HUES64 (cell line): ENCODE measurements around the gene PSMD6.

Source experiments
- H3K27ac ChIP-seq: 2 replicates; pipeline ENCODE4 v1.7.0; 2013; ENCODE audit warnings: low read depth, low read length, inconsistent platforms
- H3K27me3 ChIP-seq: 2 replicates; pipeline ENCODE4 v1.6.1; 2013; ENCODE audit warnings: mild to moderate bottlenecking, low read length; ENCODE audit not compliant: insufficient read depth
- H3K36me3 ChIP-seq: 2 replicates; pipeline ENCODE4 v1.6.1; 2013; ENCODE audit warnings: mild to moderate bottlenecking, low read length; ENCODE audit not compliant: insufficient read depth
- H3K4me1 ChIP-seq: 2 replicates; pipeline ENCODE4 v1.6.1; 2013; ENCODE audit warnings: mild to moderate bottlenecking, low read length, moderate library complexity; ENCODE audit not compliant: insufficient read depth
- H3K4me3 ChIP-seq: 2 replicates; pipeline ENCODE4 v1.5.1; 2013; ENCODE audit warnings: mild to moderate bottlenecking, low read length, moderate library complexity
- H3K9ac ChIP-seq: 2 replicates; pipeline ENCODE4 v1.6.1; 2013; ENCODE audit warnings: mild to moderate bottlenecking, low read depth, low read length
- H3K9me3 ChIP-seq: 2 replicates; pipeline ENCODE4 v1.6.1; 2013; ENCODE audit warnings: low read depth, low read length; ENCODE audit not compliant: insufficient read depth
- WGBS: fragments of 150-250, 120-280 bp; methylation state at CpG from one replicate; pipeline ENCODE4 v1.1.7; 2013; ENCODE audit warnings: missing lambda C conversion rate; 5-methylcytosine and 5-hydroxymethylcytosine counted together

The PSMD6 gene

DNA sequence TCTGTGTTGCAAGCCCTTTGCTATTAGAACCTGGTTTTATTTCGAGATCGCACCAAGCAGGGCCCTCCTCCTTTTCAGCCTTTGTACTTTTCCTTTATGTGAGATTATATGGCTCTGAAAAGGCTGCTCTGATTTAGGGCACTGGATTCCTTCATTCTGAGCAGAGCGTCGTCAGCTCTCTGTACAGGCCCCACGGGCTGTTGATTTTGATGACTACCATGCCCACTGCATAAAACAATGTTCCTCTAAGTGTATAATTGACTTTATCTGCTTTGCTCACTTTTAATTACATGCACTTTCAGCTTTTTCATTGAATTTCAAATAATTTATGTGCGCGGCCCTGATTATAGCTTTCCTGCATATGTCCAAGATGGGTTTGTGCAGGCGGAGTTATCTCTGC is 4.4 kb upstream of the PSMD6 start:
- 96% methylated on average over 8 of the region's 8 CpGs for WGBS
- Histone ChIP-seq H3K4me3 (no peak overlapping the region), H3K27ac (no peak overlapping the region), H3K9me3 (no peaks in the 10 kb centered on the region), H3K36me3 (no peaks in the 10 kb centered on the region), H3K27me3 (no peaks in the 10 kb centered on the region), H3K9ac (no peak overlapping the region), H3K4me1 (peaks cover 16% of the 10 kb centered on the region)

DNA sequence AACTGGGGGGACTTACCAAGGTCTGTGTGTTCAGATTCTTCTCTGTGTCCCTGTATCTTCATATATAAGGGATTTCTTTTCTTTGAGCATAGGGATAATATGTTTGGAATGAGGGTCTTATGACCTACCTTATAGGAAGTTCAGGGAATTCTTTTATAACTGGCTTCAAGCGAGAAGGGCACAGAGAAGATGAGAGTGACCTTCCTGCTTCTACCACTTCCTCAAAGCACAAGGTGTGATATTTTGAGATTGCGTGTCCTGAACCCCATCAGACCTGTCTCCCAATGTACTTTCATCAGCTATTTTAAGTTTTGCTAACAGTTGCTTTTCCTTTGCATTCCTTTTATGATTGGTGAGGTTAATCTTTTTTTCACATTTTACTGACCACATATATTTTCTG is 3.1 kb upstream of the PSMD6 start:
- peaks cover 16% of the 10 kb centered on the region for H3K4me1 ChIP-seq
- WGBS, result 94% methylated on average over 2 of the region's 2 CpGs
- H3K36me3 ChIP-seq, result peaks cover 7% of the 10 kb centered on the region
- H3K4me3 ChIP-seq, result no peak overlapping the region
- no peak overlapping the region for H3K27ac ChIP-seq
- no peaks in the 10 kb centered on the region for H3K9me3 ChIP-seq
- H3K27me3 ChIP-seq, result no peaks in the 10 kb centered on the region
- no peak overlapping the region for H3K9ac ChIP-seq

DNA sequence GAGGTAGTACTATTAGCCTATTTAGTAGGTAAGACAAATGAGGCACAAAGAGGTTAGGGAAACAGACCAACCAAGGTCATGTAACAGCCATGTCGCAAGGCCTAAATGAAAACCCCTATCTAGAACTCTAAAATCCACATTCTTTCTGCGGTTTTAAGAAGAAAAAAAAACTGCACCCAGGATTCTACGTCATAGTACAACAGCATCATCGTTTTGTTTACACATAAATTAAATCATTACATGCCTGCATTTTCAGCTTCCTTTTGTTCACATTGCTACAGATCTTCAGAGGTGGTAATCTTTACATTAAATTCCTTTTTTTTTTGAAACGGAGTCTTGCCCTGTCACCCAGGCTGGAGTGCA is 548 bp upstream of the PSMD6 start:
- Histone ChIP-seq H3K27ac (no peak overlapping the region), H3K27me3 (no peaks in the 10 kb centered on the region), H3K4me3 (peak overlapping the region; percentile 95; the same call in 1 of the 2 replicates), H3K9me3 (no peaks in the 10 kb centered on the region), H3K36me3 (peaks cover 32% of the 10 kb centered on the region), H3K4me1 (peaks cover 5% of the 10 kb centered on the region), H3K9ac (no peak overlapping the region)
- WGBS, result 82% methylated on average over 5 of the region's 5 CpGs

DNA sequence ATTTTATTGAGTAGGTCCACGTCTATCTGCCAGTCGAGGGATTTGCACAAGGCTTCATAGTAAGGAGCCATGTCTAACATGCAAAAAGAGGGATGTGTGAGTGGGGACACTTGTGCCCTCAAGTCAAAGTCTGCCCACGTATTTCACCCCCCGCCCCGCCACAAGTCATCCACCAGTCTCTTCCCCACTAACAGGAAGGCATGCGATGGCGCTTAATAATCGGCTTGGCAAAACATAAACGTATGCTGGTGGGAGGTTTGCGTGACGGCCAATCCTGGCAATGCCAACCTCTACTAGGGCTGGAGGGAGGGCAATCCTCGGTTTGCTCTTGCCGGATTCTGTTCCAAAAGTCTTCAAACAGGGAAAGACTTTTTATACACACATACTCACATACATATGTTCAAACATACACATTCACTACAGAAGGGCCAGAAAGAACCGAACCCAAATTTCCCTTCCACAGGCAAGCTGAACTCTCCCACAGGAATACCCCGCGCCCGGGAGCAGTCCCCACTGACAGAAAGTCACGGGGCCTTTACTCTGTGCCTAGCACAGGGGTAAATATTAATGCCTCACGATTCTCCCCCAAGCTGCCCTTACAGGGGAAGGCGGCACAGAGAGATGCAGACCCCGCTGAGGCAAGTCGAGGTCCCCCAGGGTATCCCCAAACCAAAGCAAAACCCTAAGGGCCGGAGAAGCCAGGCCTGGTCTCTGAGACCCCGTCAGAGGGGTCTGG is 675 bp downstream of the PSMD6 start:
- Histone ChIP-seq H3K9ac (peak overlapping the region; percentile 83), H3K4me1 (no peaks in the 10 kb centered on the region), H3K27ac (peak overlapping the region; percentile 87), H3K27me3 (no peaks in the 10 kb centered on the region), H3K9me3 (no peaks in the 10 kb centered on the region), H3K4me3 (peak overlapping the region; percentile 95), H3K36me3 (peaks cover 44% of the 10 kb centered on the region)
- WGBS, result 28% methylated on average over 24 of the region's 24 CpGs

DNA sequence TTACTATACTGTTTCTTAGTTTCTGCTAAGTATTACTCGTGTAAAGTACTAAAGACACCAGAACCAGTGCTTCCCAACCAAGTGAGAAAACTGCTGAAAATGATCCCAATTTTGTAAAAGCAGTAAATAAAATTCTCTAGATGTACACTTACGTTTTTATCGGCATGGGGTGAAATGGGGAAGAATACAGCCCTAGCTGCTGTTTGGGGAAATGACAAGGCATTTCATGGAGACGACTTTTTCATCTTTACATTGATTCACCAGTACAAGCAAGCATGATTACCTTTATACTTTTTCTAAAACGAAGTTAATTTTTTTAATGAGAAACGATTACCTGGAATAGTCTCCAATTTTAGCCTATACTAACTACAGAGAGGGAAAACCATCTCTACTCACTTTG is 1.4 kb downstream of the PSMD6 start:
- peaks cover 51% of the 10 kb centered on the region for H3K36me3 ChIP-seq
- WGBS, result 95% methylated on average over 6 of the region's 6 CpGs
- H3K4me1 ChIP-seq, result no peaks in the 10 kb centered on the region
- H3K27me3 ChIP-seq, result no peaks in the 10 kb centered on the region
- H3K27ac ChIP-seq, result no peak overlapping the region
- H3K9ac ChIP-seq, result peak overlapping the region; percentile 83; the same call in 1 of the 2 replicates
- H3K9me3 ChIP-seq, result no peaks in the 10 kb centered on the region
- H3K4me3 ChIP-seq, result peak overlapping the region; percentile 95

DNA sequence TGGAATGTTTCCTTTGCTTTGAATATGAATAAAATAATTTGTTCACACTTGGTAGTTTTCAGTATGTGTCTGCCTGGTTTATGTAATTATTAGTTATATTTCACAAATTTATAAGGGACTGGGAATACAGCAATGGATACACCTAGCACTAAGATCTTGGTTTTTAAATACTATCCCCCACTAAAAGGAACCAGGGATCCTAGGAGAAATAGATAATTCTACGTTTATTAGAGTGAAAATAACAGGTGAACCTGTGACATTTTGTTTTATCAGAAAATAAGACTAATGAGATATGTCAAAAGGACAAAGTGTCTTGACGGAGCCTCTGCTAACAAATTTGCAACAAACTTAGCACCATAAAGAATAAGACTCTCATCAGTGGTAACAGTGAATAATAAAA is 3.4 kb downstream of the PSMD6 start:
- no peak overlapping the region for H3K27ac ChIP-seq
- no peaks in the 10 kb centered on the region for H3K4me1 ChIP-seq
- peaks cover 70% of the 10 kb centered on the region for H3K36me3 ChIP-seq
- no peak overlapping the region for H3K9ac ChIP-seq
- 85% methylated on average over 2 of the region's 2 CpGs for WGBS
- H3K9me3 ChIP-seq, result no peaks in the 10 kb centered on the region
- no peaks in the 10 kb centered on the region for H3K27me3 ChIP-seq
- no peak overlapping the region for H3K4me3 ChIP-seq

DNA sequence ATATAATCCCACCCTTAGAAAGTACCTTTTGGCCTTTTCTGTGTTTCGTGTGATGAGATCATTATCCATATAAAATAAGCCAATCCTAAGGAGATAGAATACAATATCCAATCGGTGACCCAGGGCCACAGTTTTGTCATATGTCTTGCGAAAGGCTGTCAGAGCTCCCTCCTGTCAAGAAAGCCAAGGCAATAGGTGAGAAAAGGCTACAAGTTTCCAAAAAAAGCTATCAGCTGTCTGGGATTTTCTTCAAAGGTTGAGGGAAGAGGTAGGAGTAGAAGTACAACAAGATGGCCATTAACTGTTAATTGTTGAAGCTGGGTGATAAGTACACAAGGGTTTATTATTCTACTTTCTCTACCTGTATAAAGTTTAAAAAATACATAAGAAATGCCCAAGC is 4.0 kb downstream of the PSMD6 start:
- H3K9ac ChIP-seq, result no peak overlapping the region
- H3K27ac ChIP-seq, result no peak overlapping the region
- H3K36me3 ChIP-seq, result peaks cover 76% of the 10 kb centered on the region
- H3K9me3 ChIP-seq, result no peaks in the 10 kb centered on the region
- H3K4me1 ChIP-seq, result no peaks in the 10 kb centered on the region
- H3K4me3 ChIP-seq, result no peak overlapping the region
- 97% methylated on average over 3 of the region's 3 CpGs for WGBS
- H3K27me3 ChIP-seq, result no peaks in the 10 kb centered on the region

DNA sequence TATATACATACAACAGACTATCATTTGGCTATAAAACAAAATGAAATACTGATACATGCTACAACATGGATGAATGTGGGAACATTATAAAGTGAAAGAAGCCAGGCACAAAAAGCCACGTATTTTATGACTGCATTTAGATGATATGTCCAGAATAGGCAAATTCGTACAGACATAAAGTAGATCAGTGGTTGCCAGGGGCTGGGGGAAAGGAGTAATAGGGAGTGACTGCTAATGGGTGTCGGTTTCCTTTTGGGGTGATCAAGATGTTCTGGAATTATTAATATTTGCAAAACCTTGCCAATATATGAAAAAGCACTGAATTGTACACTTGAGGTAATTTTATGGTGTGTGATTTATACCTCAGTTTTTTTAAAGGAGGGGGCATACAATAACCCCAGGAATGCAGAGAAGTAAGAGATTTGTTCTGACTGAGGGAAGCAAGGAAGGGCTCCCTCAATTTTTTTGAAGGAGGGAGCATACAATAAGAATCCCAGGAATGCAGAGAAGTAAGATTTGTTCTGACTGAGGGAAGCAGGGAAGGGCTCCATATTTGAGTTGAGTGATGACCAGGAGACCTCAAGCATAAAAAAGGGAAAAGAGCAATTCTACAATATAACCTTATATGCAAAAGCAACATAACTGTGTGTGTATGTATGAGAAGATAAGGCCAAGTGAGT is 6.2 kb downstream of the PSMD6 start:
- H3K4me3 ChIP-seq, result no peak overlapping the region
- no peaks in the 10 kb centered on the region for H3K9me3 ChIP-seq
- peaks cover 98% of the 10 kb centered on the region for H3K36me3 ChIP-seq
- H3K4me1 ChIP-seq, result no peaks in the 10 kb centered on the region
- H3K27me3 ChIP-seq, result no peaks in the 10 kb centered on the region
- WGBS, result 95% methylated on average over 3 of the region's 3 CpGs
- H3K9ac ChIP-seq, result no peak overlapping the region
- H3K27ac ChIP-seq, result no peak overlapping the region

DNA sequence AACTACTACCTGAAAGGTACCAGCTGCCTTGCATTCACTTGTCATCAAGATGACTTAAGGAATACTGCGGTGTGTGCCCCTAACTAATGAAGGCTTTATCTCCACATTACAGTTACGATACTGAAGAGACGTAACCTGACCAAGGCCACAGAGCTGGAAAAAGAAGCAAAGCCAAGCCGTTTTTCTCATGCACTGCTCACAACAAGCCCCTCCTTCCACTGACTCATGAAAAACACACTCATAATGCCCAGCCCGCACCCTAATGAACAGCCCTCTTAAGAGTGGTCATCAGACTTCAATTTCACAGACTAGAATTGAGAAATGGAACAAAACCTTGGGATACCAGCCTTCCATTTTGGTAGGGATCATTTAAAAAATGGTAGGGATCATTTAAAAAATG is 11.6 kb downstream of the PSMD6 start:
- Histone ChIP-seq H3K36me3 (peaks cover 98% of the 10 kb centered on the region), H3K4me1 (no peaks in the 10 kb centered on the region), H3K27ac (no peak overlapping the region), H3K4me3 (no peak overlapping the region), H3K27me3 (no peaks in the 10 kb centered on the region), H3K9ac (no peak overlapping the region), H3K9me3 (no peaks in the 10 kb centered on the region)
- 93% methylated on average over 5 of the region's 5 CpGs for WGBS

DNA sequence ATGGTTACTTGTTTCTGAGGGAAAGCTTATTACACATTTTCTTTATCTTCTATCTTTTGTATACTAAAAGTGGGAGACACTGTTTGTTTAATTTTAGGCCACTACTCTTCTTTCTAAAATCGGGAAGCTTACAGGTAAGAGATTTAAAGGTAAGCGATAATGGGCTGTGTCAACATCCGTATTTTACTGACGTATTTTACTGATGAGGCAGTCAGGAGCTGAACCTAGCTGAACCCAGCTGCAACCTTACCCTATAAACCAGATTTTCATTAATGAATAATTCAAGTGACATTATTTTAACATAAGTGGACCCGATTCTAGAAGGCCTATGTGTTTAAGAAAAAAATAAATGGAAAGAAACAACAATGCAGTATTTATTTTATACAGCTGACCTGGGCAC is 13.1 kb downstream of the PSMD6 start:
- WGBS, result 98% methylated on average over 4 of the region's 5 CpGs

DNA sequence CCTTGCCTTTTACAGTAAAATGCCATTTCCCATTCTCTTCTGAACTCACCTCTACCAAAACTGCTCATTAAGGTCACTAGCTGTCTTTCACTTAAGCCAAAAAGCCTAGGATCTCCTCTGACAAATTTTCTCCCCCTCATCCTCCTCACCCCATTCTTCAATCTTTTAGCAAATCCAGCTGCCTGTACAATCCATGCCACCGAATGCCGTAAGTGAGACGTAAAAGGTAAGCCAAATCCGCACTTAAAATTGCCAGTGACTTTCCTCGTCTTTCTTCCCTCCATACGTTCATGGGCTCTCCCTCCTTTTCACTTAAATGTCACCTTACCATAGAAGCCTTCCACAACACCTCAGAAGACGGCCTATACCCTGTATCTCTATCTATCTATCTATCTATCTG is 13.8 kb downstream of the PSMD6 start:
- H3K9ac ChIP-seq, result no peak overlapping the region
- no peaks in the 10 kb centered on the region for H3K27me3 ChIP-seq
- no peaks in the 10 kb centered on the region for H3K9me3 ChIP-seq
- WGBS, result 94% methylated on average over 7 of the region's 7 CpGs
- H3K4me1 ChIP-seq, result no peaks in the 10 kb centered on the region
- no peak overlapping the region for H3K4me3 ChIP-seq
- no peak overlapping the region for H3K27ac ChIP-seq
- peaks cover 95% of the 10 kb centered on the region for H3K36me3 ChIP-seq

More for the DNA sequence above, 13.1 kb downstream of the PSMD6 start:
- H3K9ac ChIP-seq, result no peak overlapping the region
- no peaks in the 10 kb centered on the region for H3K27me3 ChIP-seq
- H3K4me1 ChIP-seq, result no peaks in the 10 kb centered on the region
- H3K27ac ChIP-seq, result no peak overlapping the region
- H3K9me3 ChIP-seq, result no peaks in the 10 kb centered on the region
- no peak overlapping the region for H3K4me3 ChIP-seq
- peaks cover 99% of the 10 kb centered on the region for H3K36me3 ChIP-seq
